Right ventricle myocardium superior (tissue), 1 donor: ENCODE results near the gene LTBP4. TPM values are rescaled to one million over a fixed set of nuclear protein-coding genes. Genes with fewer than 3 reads are reported as not detected.
"Not testable (repeated sequence)": the region's sequence is repeated elsewhere in the genome, so short reads cannot be mapped to it uniquely, and the experiment has no call there.

Experiments
- ATAC-seq: fragments of 200-7000 bp; cut with Tn5 transposase; one replicate; pipeline ENCODE4 v1.9.1; 2020; ENCODE audit warnings: mild to moderate bottlenecking; ENCODE audit not compliant: poor library complexity
- DNase-seq: peaks from one replicate; pipeline ENCODE4 v3.0.0-alpha.2; 2020
- intact Hi-C: fragments of 100-400 bp; cut with DNase I; formaldehyde crosslinking; loops from one replicate; pipeline ENCODE4 v1.11.2; 2022
- total RNA-seq: library from RNA; stranded (reverse); fragmentation: NEBNext Ultra II Directional; extraction: Animal tissue kit (Norgen Biotek cat#: 25700); gene quantifications from one replicate; pipeline ENCODE4 v1.2.1, GENCODE V29; 2021
- donor health status: DM: no; HTN: yes; CAD: no; lungs with severe emphysema.

Gene LTBP4
- total RNA-seq, 1 donor from 2014 or later, result 296 TPM

DNA sequence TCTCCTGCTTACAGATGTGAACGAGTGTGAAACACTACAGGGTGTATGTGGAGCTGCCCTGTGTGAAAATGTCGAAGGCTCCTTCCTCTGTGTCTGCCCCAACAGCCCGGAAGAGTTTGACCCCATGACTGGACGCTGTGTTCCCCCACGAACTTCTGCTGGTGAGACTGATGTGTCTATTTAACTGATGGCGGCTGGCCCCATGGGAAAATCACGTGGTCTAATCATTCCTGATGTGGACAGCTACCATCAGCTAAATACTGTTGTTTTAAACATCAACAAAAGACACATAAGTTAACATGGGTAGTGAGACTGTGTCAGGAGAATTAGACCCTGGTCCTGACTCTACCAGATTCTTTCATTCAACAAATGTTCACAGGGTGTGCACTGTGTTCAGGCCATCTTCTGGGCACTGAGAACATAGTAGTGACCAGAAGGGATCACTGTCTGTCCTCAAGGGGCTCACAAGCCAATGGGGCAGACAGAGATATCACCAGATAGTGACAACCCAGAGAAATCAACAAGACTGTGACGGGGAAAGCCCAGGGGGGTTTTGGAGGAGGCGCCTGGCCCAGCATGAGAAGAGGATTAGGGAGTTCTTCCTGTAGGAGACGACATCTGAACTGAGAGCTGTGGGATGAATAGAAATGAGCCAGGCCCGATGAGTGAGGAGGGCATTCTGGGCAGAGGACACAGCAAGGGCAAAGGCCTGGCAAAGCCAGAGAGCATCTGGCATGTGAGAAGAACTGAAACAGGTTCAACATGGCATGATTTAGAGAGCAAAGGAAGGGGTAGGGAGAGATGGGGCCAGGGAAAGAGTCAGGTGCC, 18.4 kb downstream of the LTBP4 start:
- ATAC-seq (peak; percentile 67), DNase-seq (no peak)
- intact Hi-C loops, result no loop called here

DNA sequence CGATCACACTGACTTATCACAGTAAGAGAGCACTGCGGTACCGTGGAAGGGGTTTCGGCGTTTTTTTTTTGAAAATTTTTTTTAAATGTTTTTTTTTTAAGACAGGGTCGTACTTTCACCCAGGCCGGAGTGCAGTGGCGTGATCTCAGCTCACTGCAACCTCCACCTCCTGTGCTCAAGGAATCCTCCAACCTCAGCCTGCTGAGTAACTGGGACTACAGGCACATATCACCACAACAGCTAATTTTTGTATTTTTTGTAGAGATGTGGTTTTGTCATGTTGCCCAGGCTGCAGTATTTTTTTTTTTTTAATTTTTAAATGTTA, 19.0 kb downstream of the LTBP4 start:
- ATAC-seq, result no peak
- intact Hi-C loops, result no loop called here

DNA sequence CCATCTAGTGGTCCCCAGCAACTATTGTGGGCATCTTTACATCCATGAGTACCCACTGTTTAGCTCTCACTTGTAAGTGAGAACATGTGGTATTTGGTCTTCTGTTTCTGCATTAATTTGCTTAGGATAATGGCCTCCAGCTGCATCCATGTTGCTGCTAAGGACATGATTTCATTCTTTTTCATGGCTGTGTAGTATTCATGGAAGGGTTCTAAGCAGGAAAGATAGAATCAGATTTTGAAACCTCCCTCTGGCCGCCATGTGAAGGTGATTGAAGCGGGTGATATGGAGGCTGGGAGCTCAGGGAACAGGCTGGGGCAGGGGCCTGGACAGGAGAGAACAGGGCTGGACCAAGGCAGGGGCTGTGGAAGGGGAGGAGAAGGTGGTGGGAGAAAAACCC, 20.1 kb downstream of the LTBP4 start:
- ATAC-seq (no peak), DNase-seq (no peak)
- intact Hi-C loops, result no loop called here

More for the DNA sequence above, 19.0 kb downstream of the LTBP4 start:
- DNase-seq, result no peak

DNA sequence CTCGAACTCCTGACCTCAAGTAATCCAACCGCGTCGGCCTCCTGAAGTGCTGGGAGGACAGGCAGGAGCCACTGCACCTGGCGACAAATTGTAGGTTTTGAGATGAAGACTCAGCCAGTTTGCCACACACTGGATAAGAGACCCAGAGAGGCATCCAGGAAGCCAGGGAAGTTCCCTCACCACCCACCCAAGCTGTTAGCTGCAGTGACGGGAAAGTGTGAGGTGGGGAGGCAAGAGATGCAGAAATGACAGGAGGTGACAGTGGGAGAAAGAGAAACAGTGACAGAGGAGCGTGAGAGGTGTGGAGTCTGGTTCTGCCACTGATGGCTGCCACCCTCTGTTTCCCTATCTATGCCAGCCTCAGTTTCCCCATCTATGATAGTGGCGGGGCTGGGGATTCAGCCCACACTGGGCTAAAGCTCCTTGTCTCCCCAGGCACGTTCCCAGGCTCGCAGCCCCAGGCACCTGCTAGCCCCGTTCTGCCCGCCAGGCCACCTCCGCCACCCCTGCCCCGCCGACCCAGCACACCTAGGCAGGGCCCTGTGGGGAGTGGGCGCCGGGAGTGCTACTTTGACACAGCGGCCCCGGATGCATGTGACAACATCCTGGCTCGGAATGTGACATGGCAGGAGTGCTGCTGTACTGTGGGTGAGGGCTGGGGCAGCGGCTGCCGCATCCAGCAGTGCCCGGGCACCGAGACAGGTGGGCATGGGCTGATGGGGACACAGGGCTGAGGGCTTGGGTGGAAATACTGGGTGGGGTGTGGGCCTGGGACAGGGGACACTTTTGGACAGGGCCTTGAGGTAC, 21.0 kb downstream of the LTBP4 start:
- no peak for DNase-seq
- no peak for ATAC-seq
- intact Hi-C loops, result no loop called here

DNA sequence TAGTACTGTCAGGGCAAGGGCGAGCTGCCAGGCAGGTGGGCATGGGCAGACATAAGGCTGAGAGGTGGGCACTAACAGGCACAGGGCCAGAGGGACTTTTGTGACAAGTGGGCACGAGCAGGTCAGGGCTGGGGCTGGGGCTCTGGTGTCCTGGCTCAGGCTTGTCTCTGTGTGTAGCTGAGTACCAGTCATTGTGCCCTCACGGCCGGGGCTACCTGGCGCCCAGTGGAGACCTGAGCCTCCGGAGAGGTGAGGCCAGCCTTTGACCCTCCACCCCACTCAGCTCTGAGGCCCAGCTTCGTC, 21.6 kb downstream of the LTBP4 start:
- intact Hi-C loops, result no loop called here
- no peak for ATAC-seq
- DNase-seq, result no peak

DNA sequence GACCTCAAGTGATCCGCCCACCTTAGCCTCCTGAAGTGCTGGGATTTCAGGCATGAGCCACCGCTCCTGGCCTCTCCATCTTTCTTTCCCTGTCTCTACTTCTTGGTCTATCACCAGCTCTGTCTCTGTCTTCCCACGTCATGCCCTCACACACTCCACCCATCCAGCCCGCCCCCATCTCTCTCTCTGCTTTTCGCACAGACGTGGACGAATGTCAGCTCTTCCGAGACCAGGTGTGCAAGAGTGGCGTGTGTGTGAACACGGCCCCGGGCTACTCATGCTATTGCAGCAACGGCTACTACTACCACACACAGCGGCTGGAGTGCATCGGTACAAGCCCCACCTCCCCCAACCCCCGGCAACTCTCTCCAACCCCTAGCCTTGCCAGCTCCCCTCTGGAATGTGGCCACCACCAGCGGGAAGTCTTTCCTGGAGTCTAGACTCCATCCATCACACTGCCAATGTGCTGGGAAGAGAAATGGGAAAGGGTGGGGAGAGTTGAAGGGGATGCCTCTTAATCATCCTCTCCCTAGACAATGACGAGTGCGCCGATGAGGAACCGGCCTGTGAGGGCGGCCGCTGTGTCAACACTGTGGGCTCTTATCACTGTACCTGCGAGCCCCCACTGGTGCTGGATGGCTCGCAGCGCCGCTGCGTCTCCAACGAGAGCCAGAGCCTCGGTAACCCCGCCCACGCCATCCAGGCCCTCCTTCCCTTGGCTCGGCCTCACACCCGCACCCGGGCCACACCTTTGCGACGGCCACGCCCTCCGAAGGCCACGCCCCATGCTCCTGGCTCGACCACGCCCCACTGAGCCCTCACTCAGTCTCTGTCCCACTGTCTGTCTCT, 22.5 kb downstream of the LTBP4 start:
- intact Hi-C loops, result no loop called here
- no peak for DNase-seq
- ATAC-seq, result peak; percentile 28

DNA sequence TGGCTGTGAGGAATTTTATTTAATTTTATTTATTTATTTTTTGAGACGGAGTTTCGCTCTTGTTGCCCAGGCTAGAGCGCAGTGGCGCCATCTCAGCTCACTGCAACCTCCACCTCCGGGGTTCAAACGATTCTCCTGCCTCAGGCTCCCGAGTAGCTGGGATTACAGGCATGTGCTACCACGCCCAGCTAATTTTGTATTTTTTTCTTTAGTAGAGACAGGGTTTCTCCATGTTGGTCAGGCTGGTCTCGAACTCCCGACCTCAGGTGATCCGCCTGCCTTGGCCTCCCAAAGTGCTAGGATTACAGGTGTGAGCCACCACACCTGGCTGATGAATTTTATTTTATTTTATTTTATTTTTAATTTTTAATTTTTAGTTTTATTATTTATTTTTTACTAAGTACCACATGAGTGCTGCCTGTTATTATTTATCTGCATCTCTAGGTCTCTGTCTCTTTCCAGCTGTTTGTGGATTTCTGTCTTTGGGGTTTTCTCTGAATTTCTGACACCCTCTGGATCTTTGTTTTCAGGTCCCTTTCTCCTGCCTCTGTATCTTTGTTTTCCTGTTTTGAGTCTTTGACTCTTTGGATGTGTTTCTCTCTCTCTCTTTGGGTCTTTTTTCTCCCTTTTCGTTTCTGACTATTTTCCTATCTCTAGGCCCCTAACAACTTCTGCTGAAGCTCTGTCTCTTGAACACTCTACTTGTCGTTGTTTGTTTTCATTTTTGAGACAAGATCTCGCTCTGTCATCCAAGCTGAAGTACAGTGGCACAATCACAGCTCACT, 23.4 kb downstream of the LTBP4 start:
- DNase-seq, ATAC-seq, intact Hi-C loops: not testable (repeated sequence)

DNA sequence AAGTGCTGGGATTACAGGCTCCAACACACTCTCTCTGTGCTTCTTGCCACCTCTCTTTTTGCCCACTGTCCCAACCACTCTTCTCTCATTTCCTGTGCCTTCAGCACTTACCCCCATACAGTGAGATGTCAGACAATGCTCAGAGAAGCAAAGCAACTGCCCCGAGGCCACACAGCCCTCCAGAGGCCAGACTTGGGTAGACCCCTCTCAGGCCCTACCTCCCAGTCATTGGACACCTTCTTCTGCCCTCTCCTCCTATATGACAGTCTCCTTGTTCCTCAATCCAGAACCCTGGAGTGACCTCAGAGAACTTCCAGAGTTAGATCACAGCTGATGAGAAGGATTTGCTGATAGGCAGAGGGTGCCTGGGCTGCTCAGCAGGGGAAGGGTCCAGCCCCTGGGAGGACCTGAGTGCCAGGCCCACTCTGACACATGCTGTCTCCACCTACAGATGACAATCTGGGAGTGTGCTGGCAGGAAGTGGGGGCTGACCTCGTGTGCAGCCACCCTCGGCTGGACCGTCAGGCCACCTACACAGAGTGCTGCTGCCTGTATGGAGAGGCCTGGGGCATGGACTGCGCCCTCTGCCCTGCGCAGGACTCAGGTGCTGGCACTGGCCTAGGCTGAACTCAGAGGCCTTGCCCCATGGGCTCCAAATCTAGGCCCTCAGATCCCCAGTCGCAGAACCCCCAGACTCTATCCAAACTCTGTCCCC, 24.4 kb downstream of the LTBP4 start:
- intact Hi-C loops, result no loop called here
- DNase-seq (no peak), ATAC-seq (no peak)

DNA sequence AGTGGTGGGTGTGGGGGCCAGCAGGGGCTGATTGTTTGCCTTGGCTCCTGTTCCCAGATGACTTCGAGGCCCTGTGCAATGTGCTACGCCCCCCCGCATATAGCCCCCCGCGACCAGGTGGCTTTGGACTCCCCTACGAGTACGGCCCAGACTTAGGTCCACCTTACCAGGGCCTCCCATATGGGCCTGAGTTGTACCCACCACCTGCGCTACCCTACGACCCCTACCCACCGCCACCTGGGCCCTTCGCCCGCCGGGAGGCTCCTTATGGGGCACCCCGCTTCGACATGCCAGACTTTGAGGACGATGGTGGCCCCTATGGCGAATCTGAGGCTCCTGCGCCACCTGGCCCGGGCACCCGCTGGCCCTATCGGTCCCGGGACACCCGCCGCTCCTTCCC, 25.7 kb downstream of the LTBP4 start:
- DNase-seq (no peak), ATAC-seq (no peak)
- intact Hi-C loops, result no loop called here

DNA sequence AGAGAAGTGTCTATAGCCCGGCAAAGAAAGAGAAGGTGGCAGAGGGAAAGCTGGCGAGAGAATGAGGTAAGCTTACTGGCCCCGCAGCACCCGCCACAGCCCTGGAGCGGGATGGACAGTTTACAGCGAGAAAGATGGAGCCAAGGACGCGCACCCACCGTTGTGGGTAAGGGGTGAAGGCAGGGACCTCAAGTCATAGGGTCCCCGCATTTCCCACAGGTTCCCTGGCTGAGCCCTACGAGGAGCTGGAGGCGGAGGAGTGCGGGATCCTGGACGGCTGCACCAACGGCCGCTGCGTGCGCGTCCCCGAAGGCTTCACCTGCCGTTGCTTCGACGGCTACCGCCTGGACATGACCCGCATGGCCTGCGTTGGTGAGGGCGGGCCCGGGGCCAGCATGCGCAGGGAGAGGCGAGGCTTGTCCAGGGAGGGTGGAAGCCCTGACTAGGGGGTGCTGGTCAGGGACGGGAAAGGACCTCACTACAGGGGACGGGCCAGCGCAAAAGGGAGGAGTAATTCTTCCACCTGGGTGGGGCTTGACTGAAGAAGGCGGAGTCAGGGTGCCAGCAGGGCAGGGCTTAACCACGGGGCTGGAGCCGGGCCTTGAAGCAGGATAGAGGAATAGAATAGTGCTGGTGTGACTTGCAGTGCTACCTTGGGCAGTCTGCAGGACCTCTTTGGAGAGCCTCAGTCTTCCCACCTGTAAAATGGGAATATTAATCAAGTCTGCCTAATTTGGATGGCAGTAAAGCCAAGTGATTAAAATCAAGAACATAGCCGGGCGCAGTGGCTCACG, 26.5 kb downstream of the LTBP4 start:
- no peak for DNase-seq
- intact Hi-C loops, result no loop called here
- ATAC-seq, result no peak

DNA sequence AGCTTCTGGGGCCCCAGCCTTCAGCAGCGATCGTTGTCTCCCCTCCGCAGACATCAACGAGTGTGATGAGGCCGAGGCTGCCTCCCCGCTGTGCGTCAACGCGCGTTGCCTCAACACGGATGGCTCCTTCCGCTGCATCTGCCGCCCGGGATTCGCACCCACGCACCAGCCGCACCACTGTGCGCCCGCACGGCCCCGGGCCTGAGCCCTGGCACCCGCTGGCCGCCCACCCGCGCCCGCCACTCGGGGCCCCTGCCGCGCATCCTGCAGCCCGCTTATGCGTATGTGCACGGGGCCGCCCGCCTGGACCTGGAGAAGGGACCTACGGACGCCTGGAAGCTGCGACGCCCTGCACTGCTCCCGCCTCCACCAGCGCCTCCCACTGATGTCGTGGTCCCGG, 28.2 kb downstream of the LTBP4 start:
- ATAC-seq (no peak), DNase-seq (no peak)
- intact Hi-C loops, result no loop called here

DNA sequence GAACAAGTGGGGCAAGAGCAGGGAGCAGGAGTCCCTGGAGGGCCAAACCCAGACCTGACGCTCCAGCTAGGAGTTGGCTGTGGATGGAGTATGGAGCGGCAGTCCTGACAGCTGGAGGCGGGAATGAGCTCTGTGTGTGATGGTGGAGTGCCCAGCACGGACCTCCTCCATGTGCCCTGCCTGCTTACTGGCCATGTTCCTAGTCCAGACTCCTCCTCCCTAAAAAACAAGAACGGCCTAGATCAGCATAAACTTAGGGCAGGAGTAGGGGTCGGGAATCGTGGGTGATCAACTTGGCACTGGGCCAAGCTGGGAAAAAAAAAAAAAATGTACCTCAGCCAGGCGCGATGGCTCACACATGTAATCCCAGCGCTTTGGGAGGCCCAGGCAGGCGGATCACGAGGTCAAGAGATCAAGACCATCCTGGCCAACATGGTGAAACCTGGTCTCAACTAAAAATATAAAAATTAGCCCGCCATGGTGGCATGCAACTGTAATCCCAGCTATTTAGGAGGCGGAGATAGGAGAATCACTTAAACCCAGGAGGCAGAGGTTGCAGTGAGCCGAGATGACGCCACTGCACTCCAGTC, 29.5 kb downstream of the LTBP4 start:
- peak; percentile 3 for ATAC-seq
- intact Hi-C loops, result loop anchor here (10.0 kb wide), 1 partner anchor 106 kb away; no protein-coding TSS in a partner anchor
- DNase-seq, result no peak

DNA sequence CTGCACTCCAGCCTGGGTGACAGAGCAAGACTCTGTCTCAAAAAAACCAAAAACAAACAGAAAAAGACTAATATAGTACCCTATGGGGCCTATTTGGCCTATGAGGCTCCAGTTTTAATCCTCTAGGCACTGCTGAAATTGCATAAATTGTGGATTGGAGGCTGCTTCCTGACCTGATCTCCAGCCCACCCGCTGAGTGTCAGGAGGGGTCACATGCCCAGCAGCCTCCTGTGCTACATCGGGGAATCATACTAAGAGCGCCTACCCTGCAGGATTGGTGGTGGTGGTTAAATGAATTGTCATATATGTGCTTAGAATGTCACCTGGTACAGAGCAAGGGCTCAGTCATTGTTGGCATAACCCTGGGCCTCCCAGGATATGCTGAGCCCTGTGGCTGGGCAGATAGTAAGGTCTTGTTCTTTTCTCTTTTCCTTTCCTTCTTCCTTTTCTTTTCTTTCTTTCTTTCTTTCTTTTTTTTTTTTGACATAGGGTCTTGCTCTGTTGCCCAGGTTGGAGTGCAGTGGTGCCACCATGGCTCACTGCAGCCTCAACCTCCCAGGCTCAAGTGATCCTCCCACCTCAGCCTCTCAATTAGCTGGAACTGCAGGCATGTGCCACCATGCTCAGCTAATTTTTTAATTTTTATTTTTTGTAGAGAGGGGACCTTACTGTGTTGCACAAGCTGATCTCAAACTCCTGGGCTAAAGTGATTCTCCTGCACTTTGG, 31.3 kb downstream of the LTBP4 start:
- DNase-seq (no peak), ATAC-seq (no peak)
- intact Hi-C loops, result loop anchor here (10.0 kb wide), 1 partner anchor 108 kb away; no protein-coding TSS in a partner anchor

DNA sequence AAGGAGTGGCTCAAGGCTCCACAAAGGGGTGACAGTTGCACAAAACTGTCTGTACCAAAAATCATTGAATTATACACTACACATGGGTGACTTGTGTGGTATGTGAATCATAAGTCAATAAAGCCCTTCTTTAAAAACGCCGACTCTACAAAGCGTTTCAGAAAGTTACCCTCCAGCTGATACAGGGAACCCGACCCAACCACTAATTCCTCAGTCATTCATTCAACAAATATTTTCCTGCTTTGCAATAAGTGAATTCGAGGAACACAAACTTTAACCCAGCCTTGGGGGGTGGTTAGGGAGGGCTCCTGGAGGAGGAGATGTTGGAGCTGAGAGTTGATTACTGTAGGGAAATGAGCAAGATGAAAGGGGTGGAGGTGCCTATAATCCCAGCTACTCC, 32.0 kb downstream of the LTBP4 start:
- no peak for ATAC-seq
- intact Hi-C loops, result loop anchor here (10.0 kb wide), 1 partner anchor 108 kb away; no protein-coding TSS in a partner anchor
- no peak for DNase-seq

DNA sequence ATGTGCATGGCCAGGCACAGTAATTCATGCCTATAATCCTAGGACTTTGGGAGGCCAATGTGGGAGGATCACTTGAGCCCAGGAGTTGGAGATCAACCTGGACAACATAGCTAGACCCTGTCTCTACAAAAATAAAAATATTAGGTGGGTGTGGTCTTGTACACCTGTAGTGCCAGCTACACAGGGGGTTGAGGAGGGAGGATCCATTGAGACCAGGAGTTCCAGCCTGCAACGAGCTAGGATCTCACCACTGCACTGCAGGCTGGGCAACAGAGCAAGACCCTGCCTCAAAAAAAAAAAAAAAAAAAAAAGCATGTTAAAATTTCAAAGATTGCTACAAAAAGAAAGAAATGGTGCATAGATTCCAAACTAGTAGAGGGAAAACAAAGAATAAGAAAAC, 37.2 kb downstream of the LTBP4 start:
- DNase-seq (no peak), ATAC-seq (no peak)
- intact Hi-C loops, result loop anchor here (10.0 kb wide), 1 partner anchor 114 kb away; no protein-coding TSS in a partner anchor

DNA sequence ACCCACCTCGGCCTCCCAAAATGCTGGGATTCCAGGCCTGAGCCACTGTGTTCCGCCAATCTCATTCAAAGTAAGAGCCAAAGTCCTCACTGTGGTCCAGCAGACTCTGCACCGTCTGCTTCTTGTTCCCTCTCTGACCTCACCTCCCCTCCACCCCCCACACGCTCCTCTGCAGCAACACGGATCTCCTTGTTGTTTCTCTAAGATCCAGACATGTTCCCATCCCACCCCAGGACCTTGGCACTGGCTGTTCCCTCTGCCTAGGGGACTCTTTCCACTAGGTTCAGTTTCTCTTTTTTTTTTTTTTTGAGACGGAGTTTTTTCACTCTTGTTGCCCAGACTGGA, 38.4 kb downstream of the LTBP4 start:
- peak; percentile 9 for ATAC-seq
- intact Hi-C loops, result loop anchor here (10.0 kb wide), 1 partner anchor 115 kb away; no protein-coding TSS in a partner anchor
- peak; percentile 59 for DNase-seq
